Inflammatory macrophage (primary cell): ENCODE measurements around the gene PLA2G5.
"Not testable (repeated sequence)": the region's sequence is repeated elsewhere in the genome, so short reads cannot be mapped to it uniquely, and the experiment has no call there.

Source experiments
- DNase-seq, 2 donors: peaks; one replicate each; pipeline ENCODE4 v3.0.0-alpha.2; 2020 to 2022
- total RNA-seq, 18 experiments: gene quantifications; one replicate each; lab custom pipeline; 2026; ENCODE audit warnings: mixed read lengths in 6 of 18, inconsistent platforms in 2 of 18; lab: John Stamatoyannopoulos, UW

PLA2G5 gene, protein sequence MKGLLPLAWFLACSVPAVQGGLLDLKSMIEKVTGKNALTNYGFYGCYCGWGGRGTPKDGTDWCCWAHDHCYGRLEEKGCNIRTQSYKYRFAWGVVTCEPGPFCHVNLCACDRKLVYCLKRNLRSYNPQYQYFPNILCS
- 0 to 0.15 (median 0) reads per million in 18 experiments for total RNA-seq

DNA sequence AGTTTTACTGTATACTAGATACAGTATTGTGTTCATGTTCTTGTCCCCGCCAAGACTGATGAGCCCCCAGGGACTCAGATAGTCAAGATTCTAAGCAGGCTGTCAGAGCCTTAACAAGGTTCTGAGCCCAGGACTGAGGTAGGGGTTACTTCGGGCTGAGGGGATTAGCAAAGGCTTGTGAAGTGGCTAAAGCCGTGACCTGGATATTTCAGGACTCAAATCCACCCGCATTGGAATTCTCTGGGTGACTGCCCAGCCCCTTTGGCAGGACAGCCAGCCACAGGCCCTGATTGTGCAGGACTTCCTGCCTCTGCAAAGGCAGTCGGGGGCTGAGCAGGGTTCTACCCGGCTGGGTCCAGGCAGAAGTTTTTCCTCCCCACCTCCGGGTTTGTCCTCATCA, at the start of gene PLA2G5:
Gene PLA2G5, plus strand, starts transcription at position 321 of the 400 bp plus-strand sequence. CDS start 14,637 bp downstream, outside the sequence.
- DNase-seq: no peak

GRCh38 chr1:20028125-20028524, 41.9 kb upstream of the PLA2G5 start:
- DNase-seq: no peak

- DNase-seq: no peak
Observed at GRCh38 chr1:20028726-20029125, 41.3 kb upstream of the PLA2G5 start.

DNA sequence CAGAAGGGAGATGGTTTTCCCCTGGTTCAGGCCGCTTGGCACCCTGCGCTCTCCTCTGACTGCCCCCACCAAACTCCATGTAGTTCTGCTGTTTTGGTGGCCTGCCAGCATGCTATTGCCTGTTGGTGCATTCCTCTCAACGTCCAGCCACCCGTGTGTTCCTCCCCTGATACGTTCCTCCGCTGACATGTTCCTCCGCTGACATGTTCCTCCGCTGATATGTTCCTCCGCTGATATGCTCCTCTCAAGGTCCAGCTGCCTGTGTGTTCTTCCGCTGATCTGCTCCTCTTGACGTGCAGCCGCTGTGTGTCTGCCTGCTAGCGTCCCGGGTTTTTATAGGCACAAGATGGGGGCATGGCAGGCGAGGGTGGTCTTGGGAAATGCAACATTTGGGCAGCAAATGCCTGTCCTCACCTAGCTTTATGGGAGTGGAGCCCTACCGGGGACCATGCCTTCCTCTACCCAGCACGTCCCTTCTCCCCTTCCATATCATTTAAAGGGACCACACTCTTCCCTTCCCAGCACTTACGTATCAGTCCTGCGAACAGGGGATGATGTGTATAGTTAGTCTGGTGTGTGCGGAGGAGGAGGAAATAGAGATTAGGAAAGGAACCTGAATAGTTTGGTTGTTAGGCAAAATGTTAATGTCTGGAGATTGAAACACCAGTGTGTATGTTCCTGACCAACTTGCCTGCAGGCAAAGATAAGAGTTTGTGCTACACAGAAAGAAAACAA, 40.6 kb upstream of the PLA2G5 start:
- DNase-seq: no peak

- DNase-seq: not testable (repeated sequence)
Observed at GRCh38 chr1:20030436-20031151, 39.4 kb upstream of the PLA2G5 start.

DNA sequence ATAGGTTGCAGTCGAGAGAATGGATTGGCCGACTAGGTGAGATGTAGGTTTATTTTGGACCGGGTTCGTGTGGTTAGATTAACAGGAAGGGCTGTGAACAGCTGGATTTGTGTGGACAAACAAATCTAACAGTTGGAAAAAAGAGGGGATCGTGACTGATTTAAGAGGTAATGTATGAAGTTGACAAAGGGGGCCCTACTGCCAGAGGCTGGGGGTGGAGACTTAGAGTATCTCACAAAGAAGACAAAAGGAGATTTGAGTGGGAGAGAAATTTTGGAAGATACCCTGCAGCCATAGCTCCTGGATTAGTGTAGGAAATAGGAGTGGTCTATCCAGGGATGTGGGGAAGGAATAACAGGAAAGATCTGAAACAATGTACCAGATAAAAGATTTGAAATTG, 38.8 kb upstream of the PLA2G5 start:
- no peak for DNase-seq

DNA sequence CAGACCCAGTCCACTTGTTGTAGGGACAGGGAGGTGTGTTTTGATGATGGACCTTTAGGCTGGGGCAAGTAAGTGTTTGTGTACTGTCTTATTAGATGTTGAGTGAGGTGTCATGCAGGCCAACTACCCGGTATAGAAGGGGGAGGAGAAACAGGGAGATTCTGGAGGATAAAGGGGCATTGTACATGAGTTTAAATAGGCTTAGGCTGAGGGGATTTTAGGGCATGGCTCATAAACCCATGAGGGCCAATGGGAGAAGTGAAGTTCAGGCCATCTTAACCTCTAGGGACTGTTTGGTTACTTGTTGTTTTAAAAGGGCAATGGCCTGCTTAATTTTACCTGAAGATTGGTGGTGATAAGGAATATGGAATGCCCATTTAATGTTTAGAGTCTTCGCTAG, 38.2 kb upstream of the PLA2G5 start:
- DNase-seq: no peak

DNA sequence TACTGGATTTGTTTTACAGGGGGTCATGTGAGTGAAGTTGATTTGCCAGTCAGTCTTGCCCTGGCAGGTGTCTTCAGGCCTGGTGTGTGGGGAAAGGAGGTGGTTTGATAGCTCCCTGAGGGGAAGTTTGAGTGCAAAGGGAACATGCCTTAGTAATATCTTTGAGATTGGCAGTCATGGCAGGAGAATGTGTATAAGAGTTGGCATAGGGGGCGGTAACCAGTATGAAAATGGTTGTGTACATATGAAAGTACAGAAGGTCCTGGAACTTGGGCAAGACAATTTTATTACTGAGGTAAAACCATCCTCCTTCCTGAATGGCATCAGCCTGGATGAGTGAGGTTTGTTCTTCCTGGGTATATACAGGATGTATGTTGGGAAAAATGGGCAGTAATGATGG, 37.6 kb upstream of the PLA2G5 start:
- DNase-seq: no peak

DNA sequence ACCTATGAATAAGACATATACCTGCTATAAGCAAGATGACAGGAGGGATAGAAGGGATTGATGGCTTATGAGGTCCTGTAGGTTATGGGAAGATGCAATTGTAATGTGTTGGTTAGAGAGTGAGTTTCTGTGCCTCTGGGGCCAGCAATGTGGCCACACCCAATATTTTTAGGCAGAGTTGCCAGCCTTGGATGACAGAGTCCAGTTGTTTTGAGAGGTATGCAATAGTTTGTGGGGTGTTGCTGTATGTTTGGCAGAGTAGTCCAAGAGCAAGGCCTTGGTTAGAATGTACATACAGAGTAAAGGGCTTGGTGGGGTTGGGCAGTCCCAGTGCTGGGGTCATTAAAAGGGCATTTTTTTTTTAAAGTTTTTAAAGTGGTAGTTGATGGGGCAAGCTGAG, 36.6 kb upstream of the PLA2G5 start:
- no peak for DNase-seq

DNA sequence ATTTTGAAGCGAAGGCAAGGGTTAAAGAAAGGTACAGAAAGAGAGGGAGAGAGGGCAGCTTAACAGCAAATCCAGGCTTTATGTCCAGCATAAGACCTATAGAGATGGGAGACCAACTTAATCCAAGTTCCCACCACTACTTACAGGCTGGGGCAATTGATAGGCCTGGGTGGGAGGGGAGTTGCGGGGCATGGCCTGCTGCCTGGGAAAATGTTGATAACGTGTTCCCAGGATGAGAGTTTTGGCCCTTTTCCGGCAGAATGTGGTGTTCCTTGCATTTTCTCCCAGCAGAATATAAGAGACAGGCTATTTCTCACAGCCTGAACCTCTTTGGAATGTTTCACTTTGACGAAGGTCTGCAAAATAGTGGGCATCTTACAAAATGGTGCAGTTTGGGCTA, 34.9 kb upstream of the PLA2G5 start:
- no peak for DNase-seq

DNA sequence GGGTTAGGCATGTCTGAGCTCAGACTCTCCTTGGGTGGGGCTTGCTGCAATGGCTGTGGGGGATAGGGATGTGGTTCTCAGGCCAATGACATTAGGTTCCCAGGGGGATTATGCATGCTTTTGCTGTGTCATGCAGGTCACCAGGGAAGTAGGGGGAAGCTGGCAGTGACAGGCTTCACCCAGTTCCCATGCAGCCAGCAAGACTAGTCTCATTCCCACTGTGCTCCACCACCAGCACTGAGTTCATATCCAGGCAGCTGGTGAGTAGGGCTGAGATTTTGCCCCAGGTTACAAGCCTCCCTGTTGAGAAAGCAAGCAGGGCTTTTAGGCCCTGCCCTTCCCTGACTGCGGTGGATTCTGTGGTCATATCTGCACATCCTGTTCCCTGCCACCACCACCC, 32.1 kb upstream of the PLA2G5 start:
- DNase-seq: no peak

DNA sequence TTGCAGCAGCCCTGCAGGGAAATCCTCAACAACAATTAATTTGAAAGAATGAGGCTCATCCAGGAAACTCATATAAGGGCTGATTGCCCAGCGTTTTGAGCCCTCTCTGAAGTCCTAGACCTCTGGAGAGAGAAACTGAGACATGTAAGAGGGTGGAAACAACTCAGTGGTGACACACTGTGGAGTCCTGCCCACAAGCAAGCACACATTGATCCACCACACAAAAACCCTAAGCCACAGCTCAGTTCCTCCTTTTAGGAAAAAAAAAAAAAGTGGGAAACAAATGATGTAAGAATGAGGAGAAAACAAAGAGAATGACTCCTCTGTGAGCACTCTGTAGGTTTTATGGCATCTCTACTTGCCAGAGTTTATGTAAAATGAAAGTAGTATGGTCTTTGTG, 22.9 kb upstream of the PLA2G5 start:
- DNase-seq: peak; percentile 69 to 70

DNA sequence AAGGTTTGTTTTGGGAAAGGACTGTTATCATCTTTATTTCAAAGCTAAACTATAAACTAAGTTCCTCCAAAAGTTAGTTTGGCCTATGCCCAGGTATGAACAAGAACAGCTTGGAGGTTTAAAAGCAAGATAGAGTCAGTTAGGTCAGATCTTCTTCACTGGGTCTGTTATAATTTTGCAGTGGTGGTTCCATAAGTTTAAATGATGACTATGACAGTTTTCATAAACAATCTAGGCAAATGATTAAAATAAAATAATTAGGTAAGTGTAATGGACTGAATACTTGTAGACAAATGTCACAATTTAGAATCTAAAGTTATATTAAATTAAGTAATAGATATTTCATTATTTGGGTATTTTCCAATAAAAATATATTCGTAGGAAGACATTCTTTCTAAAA, 21.4 kb upstream of the PLA2G5 start:
- no peak for DNase-seq

DNA sequence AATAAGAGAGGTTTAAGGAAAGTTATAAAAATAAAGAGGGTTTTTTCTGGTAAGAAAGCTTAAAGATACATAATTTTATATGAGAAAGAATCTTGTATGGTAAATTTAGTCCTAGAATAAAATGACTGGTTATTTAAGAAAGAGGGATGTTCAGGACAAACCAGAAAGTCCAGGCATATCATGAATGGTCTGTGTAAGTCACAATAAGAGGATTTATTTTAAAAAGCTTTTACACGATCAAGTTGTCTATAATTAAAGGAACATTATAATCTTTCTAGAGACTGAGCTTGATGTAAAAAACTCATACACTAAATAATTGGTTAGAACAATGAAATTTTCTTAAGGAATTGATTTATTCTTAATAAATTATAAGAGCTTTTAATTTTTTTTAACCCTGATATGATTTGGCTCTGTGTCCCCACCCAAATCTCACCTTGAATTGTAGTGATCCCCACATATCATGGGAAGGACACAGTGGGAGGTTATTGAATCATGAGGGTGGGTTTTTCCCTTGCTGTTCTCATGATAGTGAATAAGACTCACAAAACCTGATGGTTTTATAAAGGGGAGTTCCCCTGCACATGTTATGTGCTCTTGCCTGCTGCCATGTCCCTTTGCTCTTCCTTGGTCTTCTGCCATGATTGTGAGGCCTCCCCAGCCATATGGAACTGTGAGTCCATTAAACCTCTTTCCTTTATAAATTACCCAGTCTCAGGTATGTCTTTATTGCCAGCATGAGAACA, 20.8 kb upstream of the PLA2G5 start:
- DNase-seq: not testable (repeated sequence)

GRCh38 chr1:20051218-20051829, 18.7 kb upstream of the PLA2G5 start:
- DNase-seq: no peak

GRCh38 chr1:20052386-20052785, 17.6 kb upstream of the PLA2G5 start:
- DNase-seq: no peak

DNA sequence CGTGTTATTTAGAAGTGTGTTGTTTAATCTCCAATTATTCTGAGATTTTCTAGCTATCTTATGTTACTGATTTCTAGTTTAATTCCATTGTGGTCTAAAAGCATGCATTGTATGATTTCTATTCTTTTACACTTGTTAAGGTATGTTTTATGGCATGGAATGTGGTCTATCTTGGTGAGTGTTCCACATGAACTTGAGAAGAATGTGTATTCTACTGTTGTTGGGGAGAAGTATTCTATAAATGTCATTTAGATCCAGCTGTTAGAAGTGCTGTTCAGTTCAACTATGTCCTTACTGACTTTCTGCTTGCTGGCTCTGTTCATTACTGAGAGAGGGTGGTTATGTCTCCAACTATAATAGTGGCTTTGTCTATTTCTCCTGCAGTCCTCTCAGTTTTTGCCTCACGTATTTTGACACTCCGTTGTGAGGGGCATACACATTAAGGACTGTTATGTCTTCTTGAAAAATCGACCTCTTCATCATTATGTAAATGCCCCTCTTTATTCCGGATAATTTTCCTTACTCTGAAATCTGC, 12.0 kb upstream of the PLA2G5 start:
- no peak for DNase-seq

DNA sequence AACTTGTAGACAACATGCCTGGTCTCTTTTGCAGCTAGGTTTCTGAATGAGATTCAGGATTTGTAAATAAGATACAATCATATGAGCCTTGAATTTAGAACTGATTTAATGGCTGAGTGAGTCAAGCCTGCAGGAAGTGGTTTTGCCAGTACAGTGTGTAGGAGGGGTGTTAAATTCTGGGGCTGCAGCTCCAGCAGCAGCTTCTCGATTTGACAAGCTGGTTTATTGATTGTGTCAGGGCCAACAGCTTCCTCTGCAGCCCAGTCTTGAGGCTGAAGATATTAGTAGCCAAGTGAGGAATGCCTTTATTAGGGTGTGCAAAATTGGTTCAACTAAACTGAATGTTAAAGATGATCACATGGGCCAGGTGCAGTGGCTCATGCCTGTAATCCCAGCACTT, 11.5 kb upstream of the PLA2G5 start:
- DNase-seq: peak; percentile 90 to 94

GRCh38 chr1:20059847-20060246, 10.1 kb upstream of the PLA2G5 start:
- DNase-seq: peak; percentile 78 to 82

GRCh38 chr1:20060791-20061190, 9.2 kb upstream of the PLA2G5 start:
- DNase-seq: not testable (repeated sequence)

GRCh38 chr1:20061866-20062265, 8.1 kb upstream of the PLA2G5 start:
- peak; percentile 57 to 62 for DNase-seq

DNA sequence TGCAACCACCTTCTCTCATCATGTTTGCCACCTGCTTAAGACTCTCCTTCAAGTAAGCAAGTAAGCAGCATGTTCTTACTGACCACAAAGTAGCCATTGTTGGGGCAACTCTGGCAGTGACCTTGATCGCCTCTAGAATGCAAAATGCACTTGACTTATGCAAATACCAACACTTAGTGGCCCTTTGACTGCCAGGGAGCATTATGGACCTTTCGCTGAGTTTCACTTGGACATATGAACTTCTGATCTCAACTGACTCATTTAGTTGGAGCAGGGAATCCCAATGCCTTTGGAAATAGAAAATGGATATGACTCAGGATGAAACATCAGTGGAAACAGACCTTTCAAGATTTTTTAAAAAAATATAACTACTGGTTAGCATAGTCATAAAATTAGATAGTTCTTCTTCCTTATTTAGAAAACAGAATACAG, 6.1 kb upstream of the PLA2G5 start:
- peak in 1 of 2 donors; percentile 11 for DNase-seq
